ENCODE results near the gene CCL7. TPM values are rescaled to one million over a fixed set of nuclear protein-coding genes. Genes with fewer than 3 reads are reported as not detected.

The CCL7 gene
- total RNA-seq: not detected

DNA sequence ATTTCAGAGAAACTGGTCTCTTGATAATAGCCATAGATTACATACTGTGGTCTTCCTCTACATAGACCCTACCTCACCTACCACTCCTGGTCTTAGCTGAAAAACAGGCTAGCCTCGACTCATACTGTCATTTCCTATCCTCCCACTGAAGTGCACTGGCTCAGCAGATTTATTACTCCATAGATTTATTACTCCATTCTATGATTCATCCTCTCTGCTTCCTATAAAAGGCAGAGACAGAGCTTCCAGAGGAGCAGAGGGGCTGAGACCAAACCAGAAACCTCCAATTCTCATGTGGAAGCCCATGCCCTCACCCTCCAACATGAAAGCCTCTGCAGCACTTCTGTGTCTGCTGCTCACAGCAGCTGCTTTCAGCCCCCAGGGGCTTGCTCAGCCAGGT is at the start of gene CCL7:
Gene CCL7 (plus strand): TSS at position 253 of the 400 bp plus-strand sequence. CDS start 70 bp downstream, at position 323.
- H3K27me3 ChIP-seq: no peaks in the 10 kb centered on the region
- H3K27ac ChIP-seq: no peak within 1 kb of the TSS
- H3K4me3 ChIP-seq: no peak within 1 kb of the TSS
- DNase-seq (ENCODE audit: low spot score in 2 of 2): no peak
- H3K4me1 ChIP-seq: no peaks in the 10 kb centered on the region
- no peaks in the 10 kb centered on the region for H3K9me3 ChIP-seq
- TF ChIP-seq, protein P1, sequence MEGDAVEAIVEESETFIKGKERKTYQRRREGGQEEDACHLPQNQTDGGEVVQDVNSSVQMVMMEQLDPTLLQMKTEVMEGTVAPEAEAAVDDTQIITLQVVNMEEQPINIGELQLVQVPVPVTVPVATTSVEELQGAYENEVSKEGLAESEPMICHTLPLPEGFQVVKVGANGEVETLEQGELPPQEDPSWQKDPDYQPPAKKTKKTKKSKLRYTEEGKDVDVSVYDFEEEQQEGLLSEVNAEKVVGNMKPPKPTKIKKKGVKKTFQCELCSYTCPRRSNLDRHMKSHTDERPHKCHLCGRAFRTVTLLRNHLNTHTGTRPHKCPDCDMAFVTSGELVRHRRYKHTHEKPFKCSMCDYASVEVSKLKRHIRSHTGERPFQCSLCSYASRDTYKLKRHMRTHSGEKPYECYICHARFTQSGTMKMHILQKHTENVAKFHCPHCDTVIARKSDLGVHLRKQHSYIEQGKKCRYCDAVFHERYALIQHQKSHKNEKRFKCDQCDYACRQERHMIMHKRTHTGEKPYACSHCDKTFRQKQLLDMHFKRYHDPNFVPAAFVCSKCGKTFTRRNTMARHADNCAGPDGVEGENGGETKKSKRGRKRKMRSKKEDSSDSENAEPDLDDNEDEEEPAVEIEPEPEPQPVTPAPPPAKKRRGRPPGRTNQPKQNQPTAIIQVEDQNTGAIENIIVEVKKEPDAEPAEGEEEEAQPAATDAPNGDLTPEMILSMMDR (IDR thresholded peaks at IDR 0.05): no peak
- TF ChIP-seq POLR2A (IDR thresholded peaks at IDR 0.05): no peak
- no peak for TF ChIP-seq EP300 (IDR thresholded peaks at IDR 0.05)
- 47 to 48% methylated on average over 1 of the region's 1 CpG for WGBS, 2 donors
- H3K36me3 ChIP-seq: no peaks in the 10 kb centered on the region

GRCh38 chr17:34220752-34221395 is 49.1 kb upstream of the CCL7 start:
- DNase-seq (ENCODE audit: low spot score in 2 of 2): peak in 1 of 2 donors; percentile 58
- no peak overlapping the region for H3K4me3 ChIP-seq
- H3K4me1 ChIP-seq: peaks cover 0 to 15% (median 2%) of the 10 kb centered on the region in 4 donors
- H3K27ac ChIP-seq: no peak overlapping the region
- H3K9me3 ChIP-seq: no peaks in the 10 kb centered on the region
- WGBS, 2 donors: 81 to 88% methylated on average over 5 of the region's 5 CpGs
- H3K36me3 ChIP-seq: no peaks in the 10 kb centered on the region
- TF ChIP-seq EP300 (IDR thresholded peaks at IDR 0.05) (peak in 1 of 2 donors; percentile 39), POLR2A (IDR thresholded peaks at IDR 0.05) (no peak)
- no peaks in the 10 kb centered on the region for H3K27me3 ChIP-seq

DNA sequence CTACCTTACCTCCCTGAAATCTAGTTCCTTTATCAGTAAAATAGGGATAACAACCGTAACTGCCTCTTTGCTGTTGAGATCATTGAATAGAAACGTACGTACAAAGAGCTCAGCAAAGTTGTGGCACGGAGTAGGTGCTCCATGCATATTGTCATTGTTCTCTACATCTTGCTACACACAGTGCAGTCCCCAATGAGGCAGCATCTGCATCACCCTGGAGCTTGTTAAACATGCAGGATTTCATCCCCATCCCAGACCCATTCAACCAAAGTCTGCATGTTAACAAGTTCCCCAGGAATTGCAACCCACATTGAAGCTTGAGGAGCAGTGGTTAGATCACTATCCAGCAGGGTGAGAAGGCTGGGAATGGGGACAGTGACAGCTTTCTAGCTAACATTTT is 48.6 kb upstream of the CCL7 start:
- no peaks in the 10 kb centered on the region for H3K36me3 ChIP-seq
- H3K27ac ChIP-seq: no peak overlapping the region
- no peaks in the 10 kb centered on the region for H3K9me3 ChIP-seq
- no peak for TF ChIP-seq POLR2A (IDR thresholded peaks at IDR 0.05)
- TF ChIP-seq, protein P1 (IDR thresholded peaks at IDR 0.05): no peak
- TF ChIP-seq EP300 (IDR thresholded peaks at IDR 0.05): no peak
- H3K4me3 ChIP-seq: no peak overlapping the region
- no peak for DNase-seq (ENCODE audit: low spot score in 2 of 2)
- peaks cover 0 to 15% (median 2%) of the 10 kb centered on the region in 4 donors for H3K4me1 ChIP-seq
- 72 to 84% methylated on average over 4 of the region's 4 CpGs for WGBS, 2 donors
- no peaks in the 10 kb centered on the region for H3K27me3 ChIP-seq

GRCh38 chr17:34222722-34223497 is 47.1 kb upstream of the CCL7 start:
- WGBS, 2 donors: 62 to 74% methylated on average over 3 of the region's 3 CpGs
- Histone ChIP-seq H3K4me1 (peaks cover 0 to 15% (median 2%) of the 10 kb centered on the region in 4 donors), H3K27me3 (no peaks in the 10 kb centered on the region), H3K27ac (no peak overlapping the region), H3K9me3 (no peaks in the 10 kb centered on the region), H3K36me3 (no peaks in the 10 kb centered on the region), H3K4me3 (no peak overlapping the region)
- no peak for DNase-seq (ENCODE audit: low spot score in 2 of 2)
- TF ChIP-seq EP300 (IDR thresholded peaks at IDR 0.05) (peak in 1 of 2 donors; percentile 45), POLR2A (IDR thresholded peaks at IDR 0.05) (no peak)

DNA sequence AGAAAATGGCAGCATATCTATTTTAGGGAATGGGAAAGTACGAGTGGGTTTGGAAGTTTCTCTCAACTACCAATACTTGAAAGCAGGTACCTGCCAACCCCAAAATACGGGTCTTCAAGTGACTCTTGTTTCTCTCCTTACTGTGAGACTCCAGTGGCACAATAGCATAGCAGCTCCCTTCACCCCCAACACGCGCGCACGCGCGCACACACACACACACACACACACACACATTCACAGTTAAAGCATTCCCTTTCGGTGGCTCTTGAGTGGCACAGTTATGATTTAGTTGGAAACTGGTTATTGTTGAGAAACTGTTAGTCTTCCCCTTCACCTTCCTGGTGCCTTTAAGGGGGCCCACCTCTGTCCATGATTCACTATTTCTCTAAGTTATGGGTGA is 45.0 kb upstream of the CCL7 start:
- no peak overlapping the region for H3K27ac ChIP-seq
- H3K27me3 ChIP-seq: no peaks in the 10 kb centered on the region
- TF ChIP-seq, protein P1 (IDR thresholded peaks at IDR 0.05): no peak
- no peak for TF ChIP-seq EP300 (IDR thresholded peaks at IDR 0.05)
- TF ChIP-seq POLR2A (IDR thresholded peaks at IDR 0.05): no peak
- peaks cover 0 to 3% (median 0%) of the 10 kb centered on the region in 4 donors for H3K9me3 ChIP-seq
- peaks cover 0 to 8% (median 2%) of the 10 kb centered on the region in 4 donors for H3K4me1 ChIP-seq
- no peaks in the 10 kb centered on the region for H3K36me3 ChIP-seq
- H3K4me3 ChIP-seq: no peak overlapping the region
- DNase-seq (ENCODE audit: low spot score in 2 of 2): no peak
- WGBS, 2 donors: 78 to 85% methylated on average over 9 of the region's 9 CpGs

All from tibial nerve (tissue), 4 donors.